ENCODE results near the gene RAB34. TPM values are rescaled to one million over a fixed set of nuclear protein-coding genes. Genes with fewer than 3 reads are reported as not detected.

RAB34 gene
- total RNA-seq, 3 donors from 2014 or later (not counting 1 experiment from before 2014, with no cell fraction given): 3.7 to 12.9 (median 3.8) TPM

DNA sequence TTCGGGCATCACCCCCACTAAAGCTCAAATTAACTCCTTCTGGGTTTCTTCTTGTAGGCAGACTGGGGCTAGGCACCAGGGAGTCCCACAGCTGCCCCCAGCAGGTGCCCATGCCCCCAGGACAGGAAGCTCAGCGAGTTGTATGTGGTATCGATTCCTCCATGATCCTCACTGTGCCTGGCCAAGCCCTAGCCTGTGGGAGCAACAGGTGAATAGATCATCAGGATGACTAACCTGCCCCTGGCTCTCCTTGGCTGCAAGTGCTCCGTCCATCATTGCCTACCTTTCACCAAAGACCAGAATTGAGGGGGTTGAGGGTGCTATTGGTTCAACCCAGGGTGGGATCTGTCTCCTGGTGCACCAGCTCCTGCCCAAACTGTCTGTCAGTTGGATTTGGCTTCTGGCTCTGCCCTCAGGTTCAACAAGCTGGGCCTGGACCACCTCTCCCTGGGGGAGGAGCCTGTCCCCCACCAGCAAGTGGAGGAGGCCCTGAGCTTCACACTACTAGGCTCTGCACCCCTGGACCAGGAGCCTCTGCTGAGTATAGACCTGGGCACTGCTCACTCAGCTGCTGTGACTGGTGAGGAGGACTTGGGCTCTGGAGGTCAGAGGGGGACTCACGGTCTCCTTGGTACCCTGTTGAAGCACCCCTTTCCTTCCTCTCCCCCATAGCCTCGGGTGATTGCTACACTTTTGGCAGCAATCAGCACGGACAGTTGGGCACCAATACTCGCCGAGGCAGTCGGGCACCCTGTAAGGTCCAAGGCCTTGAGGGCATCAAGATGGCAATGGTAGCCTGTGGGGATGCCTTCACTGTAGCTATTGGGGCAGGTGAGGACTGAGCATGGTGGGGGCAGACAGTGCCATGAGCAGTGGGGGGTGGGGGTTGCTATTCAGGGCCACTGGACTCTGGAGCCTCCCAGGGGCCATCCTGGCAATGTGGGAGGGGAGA, 23.0 kb upstream of the RAB34 start:
- H3K27ac ChIP-seq (ENCODE audit: low read length): peak overlapping the region; percentile 53
- ATAC-seq (no peak), DNase-seq (no peak)
- Mint-ChIP-seq H3K27me3 (ENCODE audit: low read depth in 2 of 2) (no peaks in the 10 kb centered on the region), H3K27ac (no peak overlapping the region), H3K4me3 (no peak overlapping the region), H3K36me3 (no peaks in the 10 kb centered on the region), H3K4me1 (peaks cover 0 to 31% of the 10 kb centered on the region in 2 donors), H3K9me3 (no peaks in the 10 kb centered on the region)
- H3K4me1 ChIP-seq (ENCODE audit: control insufficient read depth, insufficient read depth, low read length): peaks cover 70% of the 10 kb centered on the region
- no peak overlapping the region for H3K4me3 ChIP-seq (ENCODE audit: low read length)
- WGBS (ENCODE audit: insufficient coverage): 76% methylated on average over 10 of the region's 10 CpGs
- H3K36me3 ChIP-seq (ENCODE audit: control insufficient read depth, insufficient read depth, low read length): no peaks in the 10 kb centered on the region
- TF ChIP-seq, protein P1, sequence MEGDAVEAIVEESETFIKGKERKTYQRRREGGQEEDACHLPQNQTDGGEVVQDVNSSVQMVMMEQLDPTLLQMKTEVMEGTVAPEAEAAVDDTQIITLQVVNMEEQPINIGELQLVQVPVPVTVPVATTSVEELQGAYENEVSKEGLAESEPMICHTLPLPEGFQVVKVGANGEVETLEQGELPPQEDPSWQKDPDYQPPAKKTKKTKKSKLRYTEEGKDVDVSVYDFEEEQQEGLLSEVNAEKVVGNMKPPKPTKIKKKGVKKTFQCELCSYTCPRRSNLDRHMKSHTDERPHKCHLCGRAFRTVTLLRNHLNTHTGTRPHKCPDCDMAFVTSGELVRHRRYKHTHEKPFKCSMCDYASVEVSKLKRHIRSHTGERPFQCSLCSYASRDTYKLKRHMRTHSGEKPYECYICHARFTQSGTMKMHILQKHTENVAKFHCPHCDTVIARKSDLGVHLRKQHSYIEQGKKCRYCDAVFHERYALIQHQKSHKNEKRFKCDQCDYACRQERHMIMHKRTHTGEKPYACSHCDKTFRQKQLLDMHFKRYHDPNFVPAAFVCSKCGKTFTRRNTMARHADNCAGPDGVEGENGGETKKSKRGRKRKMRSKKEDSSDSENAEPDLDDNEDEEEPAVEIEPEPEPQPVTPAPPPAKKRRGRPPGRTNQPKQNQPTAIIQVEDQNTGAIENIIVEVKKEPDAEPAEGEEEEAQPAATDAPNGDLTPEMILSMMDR (IDR thresholded peaks at IDR 0.05): no peak
- no peaks in the 10 kb centered on the region for H3K27me3 ChIP-seq (ENCODE audit: control insufficient read depth, insufficient read depth, low read length)
- intact Hi-C loops (cut with micrococcal nuclease): loop anchor here (5.0 kb wide), 1 partner anchor 187 kb away; no protein-coding TSS in a partner anchor
- H3K9me3 ChIP-seq (ENCODE audit: control insufficient read depth, insufficient read depth, low read length): no peaks in the 10 kb centered on the region

- DNase-seq (peak in 1 of 2 donors; percentile 85), ATAC-seq (peak; percentile 15 to 46 (median 27))
- Mint-ChIP-seq H3K4me3 (no peak overlapping the region), H3K4me1 (peaks cover 0 to 17% of the 10 kb centered on the region in 2 donors), H3K27ac (no peak overlapping the region), H3K36me3 (no peaks in the 10 kb centered on the region), H3K27me3 (ENCODE audit: low read depth in 2 of 2) (no peaks in the 10 kb centered on the region), H3K9me3 (no peaks in the 10 kb centered on the region)
- H3K36me3 ChIP-seq (ENCODE audit: control insufficient read depth, insufficient read depth, low read length): no peaks in the 10 kb centered on the region
- H3K27ac ChIP-seq (ENCODE audit: low read length): peak overlapping the region; percentile 91
- no peaks in the 10 kb centered on the region for H3K9me3 ChIP-seq (ENCODE audit: control insufficient read depth, insufficient read depth, low read length)
- intact Hi-C loops (cut with micrococcal nuclease): no loop called here
- H3K4me1 ChIP-seq (ENCODE audit: control insufficient read depth, insufficient read depth, low read length): peaks cover 55% of the 10 kb centered on the region
- 47% methylated on average over 9 of the region's 10 CpGs for WGBS (ENCODE audit: insufficient coverage)
- TF ChIP-seq, protein P1 (IDR thresholded peaks at IDR 0.05): no peak
- no peak overlapping the region for H3K4me3 ChIP-seq (ENCODE audit: low read length)
- no peaks in the 10 kb centered on the region for H3K27me3 ChIP-seq (ENCODE audit: control insufficient read depth, insufficient read depth, low read length)
Measured at GRCh38 chr17:28738680-28739384, 21.2 kb upstream of the RAB34 start.

DNA sequence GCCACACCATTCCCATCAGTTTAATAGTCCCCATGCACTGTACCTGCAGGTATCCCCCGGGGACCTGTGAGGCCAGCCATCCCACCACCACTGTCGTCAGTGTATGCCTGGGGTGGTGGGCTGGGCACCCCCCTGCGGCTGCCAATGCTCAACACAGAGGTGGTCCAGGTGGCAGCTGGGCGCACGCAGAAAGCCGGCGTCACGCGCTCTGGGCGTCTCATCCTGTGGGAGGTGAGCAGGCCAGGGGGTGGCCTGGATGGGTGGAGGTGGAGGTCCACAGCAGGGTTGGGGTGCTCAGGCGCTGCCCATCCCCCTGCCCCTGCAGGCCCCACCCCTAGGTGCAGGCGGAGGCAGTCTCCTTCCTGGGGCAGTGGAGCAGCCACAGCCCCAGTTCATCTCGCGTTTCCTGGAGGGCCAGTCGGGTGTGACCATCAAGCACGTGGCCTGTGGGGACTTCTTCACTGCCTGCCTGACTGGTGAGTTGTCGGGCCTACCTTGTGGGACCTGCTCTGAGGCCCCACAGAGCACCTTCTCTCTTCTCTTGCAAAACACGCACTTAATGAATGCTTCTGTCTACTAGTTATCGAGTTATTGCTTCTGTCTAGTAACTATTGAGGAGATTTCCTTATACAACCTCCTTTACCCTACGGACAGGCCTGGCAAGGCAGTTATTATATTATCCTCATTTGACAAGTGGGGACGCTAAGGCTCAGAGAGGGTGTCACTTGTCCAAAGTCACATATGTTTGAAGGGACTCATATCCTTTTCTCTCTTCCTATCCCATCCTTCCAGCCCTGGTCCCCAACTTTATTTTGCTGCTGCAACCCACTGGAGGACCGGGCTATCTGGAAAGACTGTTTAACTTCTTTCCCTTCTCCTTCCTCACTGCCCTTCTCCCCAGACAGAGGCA, 20.4 kb upstream of the RAB34 start:
- TF ChIP-seq, protein P1 (IDR thresholded peaks at IDR 0.05): no peak
- intact Hi-C loops (cut with micrococcal nuclease): no loop called here
- H3K27me3 Mint-ChIP-seq (ENCODE audit: low read depth in 2 of 2): no peaks in the 10 kb centered on the region
- H3K4me3 Mint-ChIP-seq: no peak overlapping the region
- no peak for DNase-seq
- H3K27ac Mint-ChIP-seq: no peak overlapping the region
- Histone ChIP-seq H3K27ac (ENCODE audit: low read length) (peak overlapping the region; percentile 91), H3K9me3 (ENCODE audit: control insufficient read depth, insufficient read depth, low read length) (no peaks in the 10 kb centered on the region), H3K36me3 (ENCODE audit: control insufficient read depth, insufficient read depth, low read length) (no peaks in the 10 kb centered on the region), H3K27me3 (ENCODE audit: control insufficient read depth, insufficient read depth, low read length) (no peaks in the 10 kb centered on the region), H3K4me3 (ENCODE audit: low read length) (no peak overlapping the region), H3K4me1 (ENCODE audit: control insufficient read depth, insufficient read depth, low read length) (peaks cover 48% of the 10 kb centered on the region)
- H3K9me3 Mint-ChIP-seq: no peaks in the 10 kb centered on the region
- WGBS (ENCODE audit: insufficient coverage): 69% methylated on average over 22 of the region's 22 CpGs
- no peaks in the 10 kb centered on the region for H3K36me3 Mint-ChIP-seq
- ATAC-seq: peak in 1 of 3 donors; percentile 25
- H3K4me1 Mint-ChIP-seq: peaks cover 0 to 11% of the 10 kb centered on the region in 2 donors

Data from natural killer cell (primary cell).